ENCODE data around the gene NTRK1.

Gene NTRK1

GRCh38 chr1:156863631-156864030 is 3.0 kb downstream of the NTRK1 start:
- no peak for DNase-seq
- Histone ChIP-seq H3K4me3 (ENCODE audit: insufficient read depth, low read depth, low read length, poor library complexity, severe bottlenecking) (no peak overlapping the region), H3K9me3 (ENCODE audit: control insufficient read depth, low read length) (no peaks in the 10 kb centered on the region), H3K4me1 (ENCODE audit: control insufficient read depth, insufficient read depth, low read length, poor library complexity, severe bottlenecking) (peaks cover 30% of the 10 kb centered on the region), H3K27ac (ENCODE audit: insufficient read depth, low read length, poor library complexity, severe bottlenecking) (no peak overlapping the region), H3K27me3 (replicated peaks; ENCODE audit: control insufficient read depth, insufficient read depth, low read length, poor library complexity, severe bottlenecking) (peaks cover 33% of the 10 kb centered on the region), H3K36me3 (ENCODE audit: control insufficient read depth, insufficient read depth, low read length) (no peaks in the 10 kb centered on the region)

GRCh38 chr1:156864796-156865195 is 4.1 kb downstream of the NTRK1 start:
- Histone ChIP-seq H3K27me3 (replicated peaks; ENCODE audit: control insufficient read depth, insufficient read depth, low read length, poor library complexity, severe bottlenecking) (peaks cover 33% of the 10 kb centered on the region), H3K9me3 (ENCODE audit: control insufficient read depth, low read length) (no peaks in the 10 kb centered on the region), H3K27ac (ENCODE audit: insufficient read depth, low read length, poor library complexity, severe bottlenecking) (no peak overlapping the region)

GRCh38 chr1:156865258-156865657 is 4.6 kb downstream of the NTRK1 start:
- Histone ChIP-seq H3K4me1 (ENCODE audit: control insufficient read depth, insufficient read depth, low read length, poor library complexity, severe bottlenecking) (peaks cover 18% of the 10 kb centered on the region), H3K27ac (ENCODE audit: insufficient read depth, low read length, poor library complexity, severe bottlenecking) (no peak overlapping the region), H3K36me3 (ENCODE audit: control insufficient read depth, insufficient read depth, low read length) (no peaks in the 10 kb centered on the region), H3K27me3 (replicated peaks; ENCODE audit: control insufficient read depth, insufficient read depth, low read length, poor library complexity, severe bottlenecking) (peaks cover 33% of the 10 kb centered on the region), H3K9me3 (ENCODE audit: control insufficient read depth, low read length) (no peaks in the 10 kb centered on the region), H3K4me3 (ENCODE audit: insufficient read depth, low read depth, low read length, poor library complexity, severe bottlenecking) (no peak overlapping the region)
- no peak for DNase-seq

More at GRCh38 chr1:156864796-156865195, 4.1 kb downstream of the NTRK1 start:
- peaks cover 23% of the 10 kb centered on the region for H3K4me1 ChIP-seq (ENCODE audit: control insufficient read depth, insufficient read depth, low read length, poor library complexity, severe bottlenecking)
- H3K36me3 ChIP-seq (ENCODE audit: control insufficient read depth, insufficient read depth, low read length) = no peaks in the 10 kb centered on the region
- H3K4me3 ChIP-seq (ENCODE audit: insufficient read depth, low read depth, low read length, poor library complexity, severe bottlenecking) = no peak overlapping the region
- no peak for DNase-seq

GRCh38 chr1:156865865-156866248 is 5.2 kb downstream of the NTRK1 start:
- H3K9me3 ChIP-seq (ENCODE audit: control insufficient read depth, low read length) = no peaks in the 10 kb centered on the region
- no peak for DNase-seq
- no peak overlapping the region for H3K27ac ChIP-seq (ENCODE audit: insufficient read depth, low read length, poor library complexity, severe bottlenecking)
- H3K4me1 ChIP-seq (ENCODE audit: control insufficient read depth, insufficient read depth, low read length, poor library complexity, severe bottlenecking) = peaks cover 12% of the 10 kb centered on the region
- no peak overlapping the region for H3K4me3 ChIP-seq (ENCODE audit: insufficient read depth, low read depth, low read length, poor library complexity, severe bottlenecking)
- no peaks in the 10 kb centered on the region for H3K36me3 ChIP-seq (ENCODE audit: control insufficient read depth, insufficient read depth, low read length)
- H3K27me3 ChIP-seq (replicated peaks; ENCODE audit: control insufficient read depth, insufficient read depth, low read length, poor library complexity, severe bottlenecking) = peaks cover 30% of the 10 kb centered on the region

GRCh38 chr1:156866249-156866909 is 5.7 kb downstream of the NTRK1 start:
- Histone ChIP-seq H3K4me3 (ENCODE audit: insufficient read depth, low read depth, low read length, poor library complexity, severe bottlenecking) (no peak overlapping the region), H3K36me3 (ENCODE audit: control insufficient read depth, insufficient read depth, low read length) (no peaks in the 10 kb centered on the region), H3K4me1 (ENCODE audit: control insufficient read depth, insufficient read depth, low read length, poor library complexity, severe bottlenecking) (peaks cover 7% of the 10 kb centered on the region), H3K27ac (ENCODE audit: insufficient read depth, low read length, poor library complexity, severe bottlenecking) (no peak overlapping the region), H3K9me3 (ENCODE audit: control insufficient read depth, low read length) (no peaks in the 10 kb centered on the region), H3K27me3 (replicated peaks; ENCODE audit: control insufficient read depth, insufficient read depth, low read length, poor library complexity, severe bottlenecking) (peaks cover 25% of the 10 kb centered on the region)
- no peak for DNase-seq

GRCh38 chr1:156868341-156868740 is 7.7 kb downstream of the NTRK1 start:
- Histone ChIP-seq H3K9me3 (ENCODE audit: control insufficient read depth, low read length) (no peaks in the 10 kb centered on the region), H3K27me3 (replicated peaks; ENCODE audit: control insufficient read depth, insufficient read depth, low read length, poor library complexity, severe bottlenecking) (peaks cover 14% of the 10 kb centered on the region), H3K36me3 (ENCODE audit: control insufficient read depth, insufficient read depth, low read length) (no peaks in the 10 kb centered on the region), H3K4me3 (ENCODE audit: insufficient read depth, low read depth, low read length, poor library complexity, severe bottlenecking) (no peak overlapping the region), H3K4me1 (ENCODE audit: control insufficient read depth, insufficient read depth, low read length, poor library complexity, severe bottlenecking) (peaks cover 7% of the 10 kb centered on the region), H3K27ac (ENCODE audit: insufficient read depth, low read length, poor library complexity, severe bottlenecking) (no peak overlapping the region)
- no peak for DNase-seq

- DNase-seq = no peak
- Histone ChIP-seq H3K36me3 (ENCODE audit: control insufficient read depth, insufficient read depth, low read length) (no peaks in the 10 kb centered on the region), H3K27ac (ENCODE audit: insufficient read depth, low read length, poor library complexity, severe bottlenecking) (no peak overlapping the region), H3K4me3 (ENCODE audit: insufficient read depth, low read depth, low read length, poor library complexity, severe bottlenecking) (no peak overlapping the region), H3K27me3 (replicated peaks; ENCODE audit: control insufficient read depth, insufficient read depth, low read length, poor library complexity, severe bottlenecking) (peaks cover 10% of the 10 kb centered on the region), H3K4me1 (ENCODE audit: control insufficient read depth, insufficient read depth, low read length, poor library complexity, severe bottlenecking) (peaks cover 7% of the 10 kb centered on the region), H3K9me3 (ENCODE audit: control insufficient read depth, low read length) (no peaks in the 10 kb centered on the region)
Observed at GRCh38 chr1:156869455-156869854, 8.8 kb downstream of the NTRK1 start.

- H3K27me3 ChIP-seq (replicated peaks; ENCODE audit: control insufficient read depth, insufficient read depth, low read length, poor library complexity, severe bottlenecking) = no peaks in the 10 kb centered on the region
Observed at GRCh38 chr1:156873659-156874058, 13.0 kb downstream of the NTRK1 start.

GRCh38 chr1:156874142-156874541 is 13.5 kb downstream of the NTRK1 start:
- Histone ChIP-seq H3K27me3 (replicated peaks; ENCODE audit: control insufficient read depth, insufficient read depth, low read length, poor library complexity, severe bottlenecking) (no peaks in the 10 kb centered on the region), H3K9me3 (ENCODE audit: control insufficient read depth, low read length) (no peaks in the 10 kb centered on the region), H3K27ac (ENCODE audit: insufficient read depth, low read length, poor library complexity, severe bottlenecking) (no peak overlapping the region), H3K4me3 (ENCODE audit: insufficient read depth, low read depth, low read length, poor library complexity, severe bottlenecking) (no peak overlapping the region), H3K36me3 (ENCODE audit: control insufficient read depth, insufficient read depth, low read length) (no peaks in the 10 kb centered on the region), H3K4me1 (ENCODE audit: control insufficient read depth, insufficient read depth, low read length, poor library complexity, severe bottlenecking) (no peaks in the 10 kb centered on the region)
- DNase-seq = no peak

More at GRCh38 chr1:156873659-156874058, 13.0 kb downstream of the NTRK1 start:
- Histone ChIP-seq H3K4me3 (ENCODE audit: insufficient read depth, low read depth, low read length, poor library complexity, severe bottlenecking) (no peak overlapping the region), H3K4me1 (ENCODE audit: control insufficient read depth, insufficient read depth, low read length, poor library complexity, severe bottlenecking) (no peaks in the 10 kb centered on the region), H3K9me3 (ENCODE audit: control insufficient read depth, low read length) (no peaks in the 10 kb centered on the region), H3K36me3 (ENCODE audit: control insufficient read depth, insufficient read depth, low read length) (no peaks in the 10 kb centered on the region), H3K27ac (ENCODE audit: insufficient read depth, low read length, poor library complexity, severe bottlenecking) (no peak overlapping the region)
- DNase-seq = no peak

GRCh38 chr1:156874572-156875340 is 14.1 kb downstream of the NTRK1 start:
- no peak overlapping the region for H3K27ac ChIP-seq (ENCODE audit: insufficient read depth, low read length, poor library complexity, severe bottlenecking)
- DNase-seq = no peak
- no peaks in the 10 kb centered on the region for H3K9me3 ChIP-seq (ENCODE audit: control insufficient read depth, low read length)
- H3K4me1 ChIP-seq (ENCODE audit: control insufficient read depth, insufficient read depth, low read length, poor library complexity, severe bottlenecking) = no peaks in the 10 kb centered on the region
- no peak overlapping the region for H3K4me3 ChIP-seq (ENCODE audit: insufficient read depth, low read depth, low read length, poor library complexity, severe bottlenecking)
- H3K27me3 ChIP-seq (replicated peaks; ENCODE audit: control insufficient read depth, insufficient read depth, low read length, poor library complexity, severe bottlenecking) = no peaks in the 10 kb centered on the region
- no peaks in the 10 kb centered on the region for H3K36me3 ChIP-seq (ENCODE audit: control insufficient read depth, insufficient read depth, low read length)
